Testis (tissue), 3 donors: ENCODE measurements around the gene BOLA1. TPM values are rescaled to one million over a fixed set of nuclear protein-coding genes. Genes with fewer than 3 reads are reported as not detected.
A peak's percentile ranks its signal among the peaks of the same experiment; 100 is the strongest.
"Not testable (repeated sequence)": the region's sequence is repeated elsewhere in the genome, so short reads cannot be mapped to it uniquely, and the experiment has no call there.

Experiments used
- DNase-seq: peaks from one replicate; pipeline ENCODE4 v3.0.0-alpha.2; 2019
- H3K27ac ChIP-seq, 2 donors: fragments of 200-600 bp; sonication (generic); one replicate each; pipeline ENCODE4 v1.5.1; 2019
- H3K27me3 ChIP-seq: fragments of 200-600 bp; sonication (generic); one replicate; pipeline ENCODE4 v1.5.1; 2019
- H3K36me3 ChIP-seq: fragments of 200-600 bp; sonication (generic); one replicate; pipeline ENCODE4 v1.5.1; 2017; ENCODE audit warnings: low read depth; ENCODE audit errors: missing control alignments
- H3K4me1 ChIP-seq: fragments of 200-600 bp; sonication (generic); one replicate; pipeline ENCODE4 v1.5.1; 2019
- H3K4me3 ChIP-seq, 2 donors: fragments of 200-600 bp; sonication (generic); one replicate each; pipeline ENCODE4 v1.5.1; 2017 to 2019
- H3K9me3 ChIP-seq: fragments of 200-600 bp; sonication (generic); one replicate; pipeline ENCODE4 v1.5.1; 2017
- POLR2A ChIP-seq: fragments of 450-650 bp; IDR thresholded peaks from one replicate; pipeline ENCODE4 v1.6.1; 2017; ENCODE audit warnings: antibody characterized with exemption, mild to moderate bottlenecking, moderate library complexity
- WGBS, 2 donors: methylation state at CpG; one replicate each; pipeline ENCODE4 v1.1.5; 2018; 5-methylcytosine and 5-hydroxymethylcytosine counted together
- intact Hi-C: fragments of 100-400 bp; cut with DNase I; formaldehyde crosslinking; loops from one replicate; pipeline ENCODE4 v1.15.1; 2023; ENCODE audit warnings: low total_unique reads
- polyA plus RNA-seq: library from polyadenylated mRNA; stranded (reverse); fragments of 350-450 nt; fragmentation: Illumina TruSeq; extraction: RNeasy Lipid Tissue Mini Kit (QIAGEN cat#74804); gene quantifications from one replicate; pipeline ENCODE4 v1.2.3, GENCODE V29; 2014; ENCODE audit warnings: low read depth, low replicate concordance; ENCODE audit not compliant: insufficient read depth
- total RNA-seq, 2 donors: library from RNA; depleted of rRNA; stranded (reverse); fragments of >200 nt; gene quantifications; one replicate each; pipeline ENCODE4 v1.2.3, GENCODE V29; 2016
- TF ChIP-seq, protein P1 (sequence below), 3 experiments: fragments of 450-650 bp in 2 of 3; fragments of 200-600 bp in 1 of 3; sonication (generic) in 1 of 3; IDR thresholded peaks; one replicate each; pipeline ENCODE4 v1.5.1; 2016 to 2019; ENCODE audit warnings: antibody characterized with exemption in 3 of 3, mild to moderate bottlenecking in 2 of 3, moderate library complexity in 1 of 3

The BOLA1 gene
- total and polyA plus RNA-seq, 3 donors from 2014 or later: 16.7 to 33.5 (median 30.6) TPM

DNA sequence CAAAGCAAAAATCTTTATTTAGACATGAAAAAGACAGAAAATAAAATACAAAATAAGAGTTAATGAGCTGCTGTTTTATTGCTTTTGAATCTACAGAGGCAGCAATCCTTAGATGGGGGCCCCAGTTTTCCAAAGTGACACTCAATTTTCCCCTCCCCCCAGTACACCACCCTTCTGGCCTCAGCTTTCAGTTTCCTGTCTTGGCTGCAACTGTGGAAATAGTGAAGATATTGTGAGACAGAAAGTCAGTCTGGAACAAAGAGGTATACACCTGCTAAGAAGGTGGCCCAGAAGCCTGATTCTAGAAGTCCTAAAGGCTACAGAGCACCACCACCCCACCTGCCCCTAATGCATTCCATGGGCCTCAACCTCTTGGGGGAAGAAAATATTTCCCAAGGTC is 38.4 kb downstream of the BOLA1 start:
- no peak for DNase-seq
- Histone ChIP-seq H3K4me1 (peaks cover 40% of the 10 kb centered on the region), H3K4me3 (no peak overlapping the region), H3K36me3 (no peaks in the 10 kb centered on the region), H3K27me3 (no peaks in the 10 kb centered on the region), H3K9me3 (no peaks in the 10 kb centered on the region), H3K27ac (peak overlapping the region in 1 of 2 donors; percentile 80)
- TF ChIP-seq POLR2A: no peak
- intact Hi-C loops: no loop called here

DNA sequence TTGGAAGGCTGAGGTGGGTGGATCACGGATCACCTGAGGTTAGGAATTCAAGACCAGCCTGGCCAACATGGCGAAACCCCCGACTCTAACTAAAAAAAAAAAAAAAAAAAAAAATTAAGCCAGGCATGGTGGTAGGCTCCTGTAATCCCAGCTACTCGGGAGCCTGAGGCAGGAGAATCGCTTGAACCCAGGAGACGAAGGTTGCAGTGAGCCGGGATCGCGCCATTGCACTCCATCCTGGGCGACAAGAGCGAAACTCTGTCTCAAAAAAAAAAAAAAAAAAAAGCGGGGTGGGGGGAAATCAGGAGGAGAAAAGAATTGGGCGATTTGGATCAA is 39.3 kb downstream of the BOLA1 start:
- intact Hi-C loops, H3K36me3 ChIP-seq, DNase-seq, H3K27me3 ChIP-seq, H3K9me3 ChIP-seq, H3K4me3 ChIP-seq: not testable (repeated sequence)
- H3K4me1 ChIP-seq: peaks cover 40% of the 10 kb centered on the region
- 44 to 56% methylated on average over 13 of the region's 13 CpGs for WGBS, 2 donors
- H3K27ac ChIP-seq: peak overlapping the region; percentile 66 to 72

DNA sequence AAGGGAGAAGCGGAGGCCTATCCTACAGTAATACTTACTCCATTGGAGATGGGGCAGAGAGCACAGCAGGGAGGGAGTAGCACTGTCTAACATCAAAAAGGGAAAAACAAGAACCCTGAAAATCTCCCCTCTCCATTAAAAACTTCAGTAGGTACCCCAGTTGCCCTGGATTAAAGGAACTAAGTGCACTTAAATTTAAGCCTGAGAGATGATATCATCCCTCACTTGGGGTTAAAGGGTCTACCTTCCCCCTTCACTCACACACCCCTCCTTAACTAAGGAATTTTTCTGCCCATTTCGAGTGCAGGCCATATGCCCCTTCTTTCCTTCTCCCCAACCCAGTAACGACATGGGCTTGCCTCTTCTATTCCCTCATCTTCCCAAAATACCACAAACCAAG is 41.1 kb downstream of the BOLA1 start:
- 85 to 90% methylated on average over 3 of the region's 3 CpGs for whole genome bisulfite sequencing, 2 donors
- intact Hi-C loops: no loop called here
- no peak for DNase-seq
- peaks cover 42% of the 10 kb centered on the region for H3K4me1 ChIP-seq
- H3K4me3 ChIP-seq: no peak overlapping the region
- no peaks in the 10 kb centered on the region for H3K9me3 ChIP-seq
- H3K36me3 ChIP-seq: no peaks in the 10 kb centered on the region
- no peaks in the 10 kb centered on the region for H3K27me3 ChIP-seq
- TF ChIP-seq, protein P1, sequence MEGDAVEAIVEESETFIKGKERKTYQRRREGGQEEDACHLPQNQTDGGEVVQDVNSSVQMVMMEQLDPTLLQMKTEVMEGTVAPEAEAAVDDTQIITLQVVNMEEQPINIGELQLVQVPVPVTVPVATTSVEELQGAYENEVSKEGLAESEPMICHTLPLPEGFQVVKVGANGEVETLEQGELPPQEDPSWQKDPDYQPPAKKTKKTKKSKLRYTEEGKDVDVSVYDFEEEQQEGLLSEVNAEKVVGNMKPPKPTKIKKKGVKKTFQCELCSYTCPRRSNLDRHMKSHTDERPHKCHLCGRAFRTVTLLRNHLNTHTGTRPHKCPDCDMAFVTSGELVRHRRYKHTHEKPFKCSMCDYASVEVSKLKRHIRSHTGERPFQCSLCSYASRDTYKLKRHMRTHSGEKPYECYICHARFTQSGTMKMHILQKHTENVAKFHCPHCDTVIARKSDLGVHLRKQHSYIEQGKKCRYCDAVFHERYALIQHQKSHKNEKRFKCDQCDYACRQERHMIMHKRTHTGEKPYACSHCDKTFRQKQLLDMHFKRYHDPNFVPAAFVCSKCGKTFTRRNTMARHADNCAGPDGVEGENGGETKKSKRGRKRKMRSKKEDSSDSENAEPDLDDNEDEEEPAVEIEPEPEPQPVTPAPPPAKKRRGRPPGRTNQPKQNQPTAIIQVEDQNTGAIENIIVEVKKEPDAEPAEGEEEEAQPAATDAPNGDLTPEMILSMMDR (IDR thresholded peaks at IDR 0.05): no peak
- TF ChIP-seq POLR2A: no peak
- H3K27ac ChIP-seq: peak overlapping the region in 1 of 2 donors; percentile 72

DNA sequence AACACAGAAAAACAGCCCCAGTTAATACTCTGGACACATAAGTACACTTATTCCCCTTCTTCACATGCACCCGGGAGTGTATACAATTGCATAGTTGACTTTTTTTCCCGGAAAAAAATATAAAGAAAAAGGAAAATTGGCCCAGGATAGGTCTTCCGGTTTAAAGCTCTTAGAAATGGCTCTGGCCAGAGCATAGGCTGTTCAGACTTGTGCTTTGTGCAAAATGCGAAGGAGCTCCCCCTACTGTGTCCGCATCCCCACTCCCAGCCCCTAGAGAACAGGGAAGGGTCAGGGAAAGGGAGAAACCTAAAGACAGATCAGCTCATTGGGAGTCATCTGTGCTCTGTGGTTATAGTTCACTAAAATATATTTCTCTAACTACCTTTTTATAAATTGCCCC is 42.8 kb downstream of the BOLA1 start:
- Histone ChIP-seq H3K27me3 (no peaks in the 10 kb centered on the region), H3K36me3 (no peaks in the 10 kb centered on the region), H3K27ac (peak overlapping the region; percentile 2 to 68), H3K4me1 (peaks cover 29% of the 10 kb centered on the region), H3K4me3 (no peak overlapping the region), H3K9me3 (no peaks in the 10 kb centered on the region)
- TF ChIP-seq POLR2A: no peak
- TF ChIP-seq, protein P1 (IDR thresholded peaks at IDR 0.05): no peak
- WGBS, 2 donors: 37 to 43% methylated on average over 5 of the region's 5 CpGs
- intact Hi-C loops: no loop called here
- no peak for DNase-seq

DNA sequence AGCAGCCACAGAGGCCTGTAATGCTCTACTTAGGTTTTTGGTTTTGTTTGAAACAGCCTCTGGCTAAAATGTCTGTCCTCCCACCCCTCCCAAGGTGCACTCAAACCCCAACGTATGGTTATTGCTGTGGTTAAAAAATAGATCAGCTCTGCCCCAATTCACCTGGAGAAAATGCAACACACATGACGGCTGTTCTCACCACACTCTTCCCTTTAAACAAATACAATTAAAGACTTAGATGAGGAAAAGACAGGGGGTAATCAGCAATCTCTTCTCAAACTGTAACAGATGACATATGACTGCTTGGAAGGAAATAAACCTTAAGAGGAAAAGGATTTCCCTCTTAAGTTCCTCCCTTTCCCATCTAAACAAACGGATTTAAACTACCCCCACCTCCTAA is 43.5 kb downstream of the BOLA1 start:
- intact Hi-C loops: no loop called here
- H3K27me3 ChIP-seq: no peaks in the 10 kb centered on the region
- H3K4me1 ChIP-seq: peaks cover 24% of the 10 kb centered on the region
- no peak for DNase-seq
- TF ChIP-seq, protein P1 (IDR thresholded peaks at IDR 0.05): no peak
- no peak for TF ChIP-seq POLR2A
- peak overlapping the region; percentile 45 to 68 for H3K27ac ChIP-seq
- H3K4me3 ChIP-seq: no peak overlapping the region
- no peaks in the 10 kb centered on the region for H3K36me3 ChIP-seq
- no peaks in the 10 kb centered on the region for H3K9me3 ChIP-seq
- 47 to 49% methylated on average over 3 of the region's 3 CpGs for WGBS, 2 donors

DNA sequence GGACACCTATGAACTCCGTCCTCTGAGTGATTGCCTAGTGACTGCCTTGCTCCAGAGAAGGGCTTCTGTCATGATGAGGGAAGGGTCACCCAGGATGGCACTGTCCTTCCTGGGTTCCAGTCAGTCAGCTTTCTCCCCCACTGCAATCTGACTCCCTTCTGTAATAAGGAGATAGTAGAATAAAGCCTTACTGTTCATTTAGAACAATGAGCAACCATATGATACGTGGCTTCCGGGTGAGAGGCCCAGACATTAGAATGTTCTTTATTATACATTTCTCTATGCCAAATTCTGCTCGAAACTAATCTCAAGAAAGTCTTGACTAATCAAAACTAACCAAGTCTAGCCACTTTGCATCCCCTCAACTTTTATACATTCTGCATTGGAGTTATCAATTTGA is 45.8 kb downstream of the BOLA1 start:
- peak; percentile 84 for DNase-seq
- peaks cover 8% of the 10 kb centered on the region for H3K4me1 ChIP-seq
- no peak overlapping the region for H3K4me3 ChIP-seq
- no peaks in the 10 kb centered on the region for H3K27me3 ChIP-seq
- 57 to 78% methylated on average over 4 of the region's 4 CpGs for WGBS, 2 donors
- H3K27ac ChIP-seq: peak overlapping the region; percentile 53 to 68
- TF ChIP-seq POLR2A: no peak
- TF ChIP-seq, protein P1 (IDR thresholded peaks at IDR 0.05): no peak
- intact Hi-C loops: no loop called here
- no peaks in the 10 kb centered on the region for H3K36me3 ChIP-seq
- H3K9me3 ChIP-seq: no peaks in the 10 kb centered on the region
